Activated naive CD8-positive, alpha-beta T cell treated with anti-CD3 and anti-CD28 coated beads, Interleukin-2, amount 10 ng/mL, durations not matched to agents 7 days and 5 days (primary cell): ENCODE measurements around the gene ITGA11. TPM values are rescaled to one million over a fixed set of nuclear protein-coding genes. Genes with fewer than 3 reads are reported as not detected.

ENCODE experiments used
- ATAC-seq: fragments of 150-1000 bp; cut with Tn5 transposase; one replicate; pipeline ENCODE4 v1.10.0; 2021; ENCODE audit warnings: low read depth, moderate library complexity
- POLR2A ChIA-PET: fragments of 350-600 bp; sonication (Branson Sonifier 250); formaldehyde crosslinking; loops from one replicate; lab custom pipeline; 2021; ENCODE audit warnings: antibody characterized with exemption; lab: Charles Lee
- DNase-seq: peaks from one replicate; pipeline ENCODE4 v3.0.0; 2021
- H3K27ac Mint-ChIP-seq: one replicate; pipeline ENCODE4 v1.8.0; 2022; ENCODE audit warnings: mild to moderate bottlenecking, mixed read lengths
- H3K27me3 Mint-ChIP-seq: one replicate; pipeline ENCODE4 v1.8.0; 2022; ENCODE audit warnings: mild to moderate bottlenecking, moderate library complexity, mixed read lengths
- H3K36me3 Mint-ChIP-seq: one replicate; pipeline ENCODE4 v1.8.0; 2021; ENCODE audit warnings: mild to moderate bottlenecking, mixed read lengths
- H3K4me1 Mint-ChIP-seq: one replicate; pipeline ENCODE4 v1.8.0; 2021; ENCODE audit warnings: mixed read lengths
- H3K4me3 Mint-ChIP-seq: one replicate; pipeline ENCODE4 v1.8.0; 2022; ENCODE audit warnings: mild to moderate bottlenecking, moderate library complexity, mixed read lengths
- H3K9me3 Mint-ChIP-seq: one replicate; pipeline ENCODE4 v1.8.0; 2021; ENCODE audit warnings: mixed read lengths
- total RNA-seq, 2 experiments: library from RNA; stranded (reverse); gene quantifications; one replicate each; pipeline ENCODE4 v1.2.3, GENCODE V29; 2021

ITGA11 gene
- total RNA-seq, 2 experiments from 2014 or later, result 0.57 to 0.61 TPM

GRCh38 chr15:68417051-68417450, 14.9 kb downstream of the ITGA11 start:
- H3K36me3 Mint-ChIP-seq, result no peaks in the 10 kb centered on the region
- no peak for DNase-seq

GRCh38 chr15:68416158-68416535, 15.8 kb downstream of the ITGA11 start:
- no peaks in the 10 kb centered on the region for H3K36me3 Mint-ChIP-seq
- peaks cover 3% of the 10 kb centered on the region for H3K4me1 Mint-ChIP-seq
- DNase-seq, result no peak
- H3K27me3 Mint-ChIP-seq, result no peaks in the 10 kb centered on the region
- ATAC-seq, result no peak
- POLR2A ChIA-PET, result no interaction called here
- H3K4me3 Mint-ChIP-seq, result no peak overlapping the region
- H3K27ac Mint-ChIP-seq, result no peak overlapping the region
- no peaks in the 10 kb centered on the region for H3K9me3 Mint-ChIP-seq

More at GRCh38 chr15:68417051-68417450, 14.9 kb downstream of the ITGA11 start:
- Mint-ChIP-seq H3K4me3 (no peak overlapping the region), H3K9me3 (no peaks in the 10 kb centered on the region), H3K27ac (no peak overlapping the region), H3K27me3 (no peaks in the 10 kb centered on the region), H3K4me1 (peaks cover 3% of the 10 kb centered on the region)
- no peak for ATAC-seq
- POLR2A ChIA-PET, result no interaction called here

GRCh38 chr15:68415501-68416157, 16.3 kb downstream of the ITGA11 start:
- Mint-ChIP-seq H3K4me1 (peaks cover 3% of the 10 kb centered on the region), H3K36me3 (no peaks in the 10 kb centered on the region), H3K9me3 (no peaks in the 10 kb centered on the region), H3K27me3 (no peaks in the 10 kb centered on the region), H3K4me3 (no peak overlapping the region), H3K27ac (no peak overlapping the region)
- POLR2A ChIA-PET, result no interaction called here
- ATAC-seq (no peak), DNase-seq (no peak)

- ATAC-seq, result no peak
- Mint-ChIP-seq H3K9me3 (no peaks in the 10 kb centered on the region), H3K4me1 (peaks cover 3% of the 10 kb centered on the region), H3K27ac (no peak overlapping the region), H3K4me3 (no peak overlapping the region), H3K36me3 (no peaks in the 10 kb centered on the region), H3K27me3 (no peaks in the 10 kb centered on the region)
- POLR2A ChIA-PET, result no interaction called here
- DNase-seq, result no peak
Observed at GRCh38 chr15:68415061-68415460, 16.9 kb downstream of the ITGA11 start.

GRCh38 chr15:68414591-68414990, 17.4 kb downstream of the ITGA11 start:
- Mint-ChIP-seq H3K4me3 (no peak overlapping the region), H3K27me3 (no peaks in the 10 kb centered on the region), H3K27ac (no peak overlapping the region), H3K9me3 (no peaks in the 10 kb centered on the region), H3K4me1 (peaks cover 3% of the 10 kb centered on the region), H3K36me3 (no peaks in the 10 kb centered on the region)
- POLR2A ChIA-PET, result no interaction called here
- DNase-seq, result no peak
- ATAC-seq, result no peak

GRCh38 chr15:68414206-68414555, 17.8 kb downstream of the ITGA11 start:
- ATAC-seq (no peak), DNase-seq (no peak)
- POLR2A ChIA-PET, result no interaction called here
- peaks cover 1% of the 10 kb centered on the region for H3K27me3 Mint-ChIP-seq
- H3K9me3 Mint-ChIP-seq, result no peaks in the 10 kb centered on the region
- H3K4me3 Mint-ChIP-seq, result no peak overlapping the region
- no peaks in the 10 kb centered on the region for H3K36me3 Mint-ChIP-seq
- peaks cover 3% of the 10 kb centered on the region for H3K4me1 Mint-ChIP-seq
- H3K27ac Mint-ChIP-seq, result no peak overlapping the region

- Mint-ChIP-seq H3K4me1 (peaks cover under 1% of the 10 kb centered on the region), H3K9me3 (no peaks in the 10 kb centered on the region), H3K36me3 (no peaks in the 10 kb centered on the region), H3K4me3 (no peak overlapping the region), H3K27ac (no peak overlapping the region), H3K27me3 (peaks cover 1% of the 10 kb centered on the region)
- POLR2A ChIA-PET, result no interaction called here
- DNase-seq (no peak), ATAC-seq (no peak)
Observed at GRCh38 chr15:68413363-68414205, 18.4 kb downstream of the ITGA11 start.

- Mint-ChIP-seq H3K27me3 (peaks cover 1% of the 10 kb centered on the region), H3K9me3 (no peaks in the 10 kb centered on the region), H3K4me1 (peaks cover 4% of the 10 kb centered on the region), H3K36me3 (no peaks in the 10 kb centered on the region), H3K4me3 (no peak overlapping the region), H3K27ac (no peak overlapping the region)
- POLR2A ChIA-PET, result no interaction called here
- DNase-seq (no peak), ATAC-seq (no peak)
Observed at GRCh38 chr15:68412218-68412617, 19.7 kb downstream of the ITGA11 start.

- Mint-ChIP-seq H3K36me3 (no peaks in the 10 kb centered on the region), H3K4me1 (peaks cover 4% of the 10 kb centered on the region), H3K9me3 (no peaks in the 10 kb centered on the region), H3K4me3 (no peak overlapping the region), H3K27me3 (peaks cover 1% of the 10 kb centered on the region), H3K27ac (no peak overlapping the region)
- POLR2A ChIA-PET, result interaction anchor here (0.6 kb wide), 1 partner anchor 571 kb away, joined by 4 read pairs; no protein-coding TSS in a partner anchor
- ATAC-seq (no peak), DNase-seq (no peak)
Observed at GRCh38 chr15:68411735-68412134, 20.2 kb downstream of the ITGA11 start.

- H3K27me3 Mint-ChIP-seq, result peaks cover 1% of the 10 kb centered on the region
- H3K36me3 Mint-ChIP-seq, result no peaks in the 10 kb centered on the region
- ATAC-seq, result no peak
- POLR2A ChIA-PET, result interaction anchor here (0.6 kb wide), 1 partner anchor 571 kb away, joined by 4 read pairs; no protein-coding TSS in a partner anchor
- no peaks in the 10 kb centered on the region for H3K9me3 Mint-ChIP-seq
- no peak overlapping the region for H3K4me3 Mint-ChIP-seq
- peaks cover 4% of the 10 kb centered on the region for H3K4me1 Mint-ChIP-seq
- DNase-seq, result no peak
- no peak overlapping the region for H3K27ac Mint-ChIP-seq
Observed at GRCh38 chr15:68411343-68411675, 20.7 kb downstream of the ITGA11 start.

- DNase-seq (no peak), ATAC-seq (no peak)
- H3K27ac Mint-ChIP-seq, result no peak overlapping the region
- H3K9me3 Mint-ChIP-seq, result no peaks in the 10 kb centered on the region
- no peak overlapping the region for H3K4me3 Mint-ChIP-seq
- peaks cover 1% of the 10 kb centered on the region for H3K27me3 Mint-ChIP-seq
- POLR2A ChIA-PET, result interaction anchor here (0.6 kb wide), 1 partner anchor 570 kb away, joined by 4 read pairs; no protein-coding TSS in a partner anchor
- no peaks in the 10 kb centered on the region for H3K36me3 Mint-ChIP-seq
- peaks cover 4% of the 10 kb centered on the region for H3K4me1 Mint-ChIP-seq
Observed at GRCh38 chr15:68410466-68411342, 21.3 kb downstream of the ITGA11 start.

GRCh38 chr15:68409736-68410370, 22.1 kb downstream of the ITGA11 start:
- H3K4me3 Mint-ChIP-seq, result no peak overlapping the region
- peaks cover 1% of the 10 kb centered on the region for H3K27me3 Mint-ChIP-seq
- POLR2A ChIA-PET, result no interaction called here
- peaks cover 4% of the 10 kb centered on the region for H3K4me1 Mint-ChIP-seq
- H3K36me3 Mint-ChIP-seq, result no peaks in the 10 kb centered on the region
- ATAC-seq (no peak), DNase-seq (no peak)
- H3K9me3 Mint-ChIP-seq, result no peaks in the 10 kb centered on the region
- H3K27ac Mint-ChIP-seq, result no peak overlapping the region

GRCh38 chr15:68408971-68409370, 23.0 kb downstream of the ITGA11 start:
- Mint-ChIP-seq H3K27me3 (peaks cover 1% of the 10 kb centered on the region), H3K4me3 (no peak overlapping the region), H3K27ac (no peak overlapping the region), H3K4me1 (peaks cover 4% of the 10 kb centered on the region), H3K9me3 (no peaks in the 10 kb centered on the region), H3K36me3 (no peaks in the 10 kb centered on the region)
- POLR2A ChIA-PET, result no interaction called here
- no peak for ATAC-seq
- DNase-seq, result no peak
